HG03135 (cell line): ENCODE results near the gene LIN54.
"Not testable (repeated sequence)": the region's sequence is repeated elsewhere in the genome, so short reads cannot be mapped to it uniquely, and the experiment has no call there.

ENCODE experiments used
- ATAC-seq: cut with Tn5 transposase; IDR thresholded peaks from one replicate; pipeline ENCODE4 v1.9.1; 2021; ENCODE audit warnings: mild to moderate bottlenecking, moderate library complexity; ENCODE audit not compliant: unreplicated experiment

LIN54 gene

DNA sequence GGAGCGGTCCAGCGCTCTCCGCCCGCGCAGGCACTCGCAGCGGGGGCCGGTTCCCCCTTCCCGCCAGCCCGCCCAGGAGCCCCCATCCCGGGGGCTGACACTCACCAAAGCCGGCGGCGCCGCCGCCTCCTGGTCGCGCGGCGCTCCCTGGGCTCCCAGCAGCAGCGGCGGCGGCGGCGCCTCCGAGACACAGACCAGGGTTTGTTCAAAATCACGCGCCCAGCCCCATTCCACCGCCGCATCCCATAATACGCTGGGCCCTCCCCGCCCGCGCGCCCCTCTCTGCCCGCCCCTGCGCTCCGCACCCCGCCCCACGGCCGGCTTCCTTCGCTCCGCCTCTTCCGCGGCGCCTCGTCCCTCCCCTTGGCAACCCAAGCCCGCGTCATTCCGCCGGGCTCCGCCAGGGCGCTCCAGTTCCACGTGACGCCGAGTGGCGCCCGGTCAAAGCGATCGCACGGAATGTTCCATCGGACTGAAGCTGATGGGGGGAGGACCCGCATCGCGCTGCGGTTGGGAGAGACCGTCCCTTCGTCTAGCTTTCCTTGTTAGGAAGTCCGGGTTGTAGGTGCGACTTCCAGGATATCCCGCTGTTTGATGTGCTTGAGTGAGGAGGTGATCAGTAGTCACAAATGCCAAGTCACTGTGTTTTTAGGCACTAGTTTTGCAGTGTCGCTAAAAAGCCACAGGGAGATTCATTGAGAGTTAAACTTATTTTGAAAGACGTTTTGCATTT is 2.2 kb upstream of the LIN54 start:
- peak; percentile 84 for ATAC-seq

DNA sequence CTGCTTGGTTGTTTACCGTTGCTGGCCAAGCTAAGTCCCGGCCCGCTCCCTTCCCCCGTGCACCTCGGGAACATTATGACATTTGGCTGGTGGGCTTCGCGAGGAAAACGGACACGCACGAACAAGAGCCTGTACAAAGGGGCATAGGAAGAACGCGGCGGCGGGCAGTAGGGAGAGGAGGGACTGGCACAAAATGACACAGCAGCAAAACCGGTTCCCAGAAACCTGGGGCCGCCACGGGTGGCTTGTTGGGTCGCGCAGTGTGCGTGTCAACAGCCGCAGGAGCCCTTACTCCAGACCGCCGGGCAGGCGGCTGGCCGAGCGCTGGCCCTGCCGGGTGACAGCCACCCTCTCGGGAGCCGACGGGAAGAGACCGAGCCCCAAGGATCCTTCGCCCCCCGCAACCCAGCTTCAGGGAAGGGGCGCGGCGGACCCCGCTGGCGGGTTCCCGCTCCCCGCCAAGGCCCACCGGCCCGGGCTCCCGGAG is 1.6 kb upstream of the LIN54 start:
- ATAC-seq: peak; percentile 12

DNA sequence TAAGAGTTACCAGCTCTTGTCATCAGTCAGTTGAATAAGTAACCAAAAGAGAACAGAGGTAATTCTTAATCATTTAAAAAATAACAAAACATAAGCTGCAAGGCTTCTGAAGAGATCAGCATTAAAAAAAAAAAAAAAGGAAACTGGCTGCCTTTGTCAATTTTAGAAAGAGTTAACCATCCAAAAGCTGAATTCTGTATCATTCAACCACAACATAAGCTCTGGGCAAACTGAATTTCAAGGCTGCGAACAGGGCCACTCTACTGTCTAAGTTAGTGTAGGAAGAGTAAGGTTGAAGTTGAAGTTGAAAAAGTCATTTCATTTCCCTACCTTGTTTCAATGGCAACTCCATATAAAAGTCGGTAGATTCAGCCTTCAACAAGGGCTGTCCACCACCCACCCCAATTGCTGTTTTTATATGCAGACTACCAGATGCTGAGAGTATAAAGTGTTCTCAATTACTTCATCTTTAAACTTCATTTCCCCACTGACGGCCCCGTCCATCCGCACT is 1.1 kb upstream of the LIN54 start:
- ATAC-seq: no peak

DNA sequence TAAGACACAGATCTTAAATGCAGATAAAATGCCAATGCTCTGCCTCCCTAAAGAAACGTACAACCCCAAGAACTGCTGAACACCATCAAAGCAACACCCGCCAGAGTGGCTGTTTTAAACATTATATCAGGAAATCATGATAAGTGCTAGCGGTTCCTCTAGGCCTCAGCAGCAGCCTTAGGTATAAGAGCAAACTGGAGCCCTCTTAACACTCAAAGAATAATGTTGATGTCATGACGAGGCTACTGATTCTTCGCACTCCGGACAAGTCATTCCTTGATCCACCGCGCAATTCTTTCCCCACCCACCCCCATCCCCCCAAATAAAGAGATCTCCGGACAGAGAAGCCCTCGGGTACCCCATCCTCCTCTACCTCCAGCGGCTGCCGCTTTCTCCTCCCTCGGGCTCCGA is 507 bp downstream of the LIN54 start:
- no peak for ATAC-seq

- no peak for ATAC-seq
These were observed 1.1 kb downstream of the LIN54 start for GRCh38 chr4:83009529-83009928.

- not testable (repeated sequence) for ATAC-seq
These were observed 7.4 kb downstream of the LIN54 start for GRCh38 chr4:83003044-83003791.

DNA sequence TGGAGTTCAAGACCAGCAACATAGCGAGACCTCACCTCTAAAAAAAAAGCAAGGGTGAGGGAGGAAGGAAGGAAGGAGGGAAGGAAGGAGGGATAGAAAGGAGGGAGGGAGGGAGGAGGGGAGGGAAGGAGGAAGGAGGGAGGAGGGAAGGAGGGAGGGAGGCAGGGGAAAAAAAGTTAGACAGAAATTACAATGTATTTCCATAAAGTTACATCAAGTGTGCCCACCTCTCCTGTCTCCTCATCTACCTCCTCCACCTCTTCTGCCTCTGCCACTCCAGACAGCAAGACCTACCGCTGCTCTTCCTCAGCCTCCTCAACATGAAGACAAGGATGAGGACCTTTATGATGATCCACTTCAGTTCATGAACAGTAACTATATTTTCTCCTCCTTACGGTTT is 8.3 kb downstream of the LIN54 start:
- no peak for ATAC-seq

DNA sequence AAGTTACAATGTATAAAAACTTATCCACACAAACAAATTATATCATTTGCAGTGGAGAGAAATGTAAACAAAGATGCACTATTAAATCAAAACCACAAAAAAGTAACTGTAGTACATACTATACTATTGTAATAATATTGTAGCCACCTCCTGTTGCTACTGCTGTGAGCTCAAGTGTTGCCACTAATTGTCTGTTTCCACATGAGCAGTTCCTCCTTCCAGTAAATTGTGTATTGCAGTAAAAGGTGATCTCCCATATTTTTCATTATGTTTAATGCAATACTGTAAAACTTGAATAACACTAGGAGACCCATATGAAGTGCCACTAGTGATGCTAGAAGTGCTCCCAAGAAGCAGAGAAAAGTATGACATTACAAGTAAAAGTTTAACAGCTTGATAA is 11.7 kb downstream of the LIN54 start:
- no peak for ATAC-seq

GRCh38 chr4:82994834-82995233 is 15.8 kb downstream of the LIN54 start:
- ATAC-seq: no peak

GRCh38 chr4:82989575-82990429 is 20.8 kb downstream of the LIN54 start:
- peak; percentile 95 for ATAC-seq

- no peak for ATAC-seq
These were observed 22.2 kb downstream of the LIN54 start for GRCh38 chr4:82988323-82988832.

- ATAC-seq: not testable (repeated sequence)
These were observed 23.1 kb downstream of the LIN54 start for GRCh38 chr4:82987519-82987918.

DNA sequence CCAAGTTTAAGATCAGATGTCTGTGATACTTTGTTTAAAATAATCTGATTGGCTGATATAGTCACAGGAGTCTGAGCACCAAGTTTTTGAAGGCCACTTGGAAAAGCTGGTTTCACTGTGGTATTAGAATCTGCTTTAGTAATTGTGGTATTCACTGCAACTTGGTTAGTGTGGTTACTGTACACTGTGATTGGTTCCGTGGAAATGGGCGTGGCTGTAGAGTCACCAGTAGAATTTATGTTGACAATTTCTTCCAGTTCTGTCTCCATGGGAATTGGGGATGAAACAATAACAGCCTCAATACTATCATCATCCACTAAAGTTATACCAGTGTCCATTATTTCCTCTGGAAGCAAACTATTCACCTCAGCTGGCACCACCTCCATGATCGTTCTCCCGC is 26.2 kb downstream of the LIN54 start:
- no peak for ATAC-seq

DNA sequence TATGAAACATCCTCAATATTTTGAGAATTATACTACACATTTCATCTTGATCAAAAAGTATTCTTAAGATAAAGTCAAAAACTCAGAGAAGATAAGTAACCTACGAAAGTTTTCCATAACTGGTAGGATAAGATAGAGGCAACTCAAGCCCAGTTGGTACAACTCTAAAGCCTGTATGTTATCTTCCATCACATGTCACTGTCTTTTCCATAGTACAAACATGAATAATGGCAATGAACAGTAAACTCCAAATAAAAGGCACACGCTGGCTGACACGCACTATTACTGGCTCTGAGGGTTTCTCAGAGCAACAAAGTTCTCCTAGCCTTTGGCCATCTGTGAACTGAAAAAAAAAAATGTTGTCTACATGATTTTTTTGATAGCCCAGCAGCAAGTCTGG is 27.2 kb downstream of the LIN54 start:
- ATAC-seq: no peak

- ATAC-seq: no peak
These were observed 29.5 kb downstream of the LIN54 start for GRCh38 chr4:82981138-82981537.

DNA sequence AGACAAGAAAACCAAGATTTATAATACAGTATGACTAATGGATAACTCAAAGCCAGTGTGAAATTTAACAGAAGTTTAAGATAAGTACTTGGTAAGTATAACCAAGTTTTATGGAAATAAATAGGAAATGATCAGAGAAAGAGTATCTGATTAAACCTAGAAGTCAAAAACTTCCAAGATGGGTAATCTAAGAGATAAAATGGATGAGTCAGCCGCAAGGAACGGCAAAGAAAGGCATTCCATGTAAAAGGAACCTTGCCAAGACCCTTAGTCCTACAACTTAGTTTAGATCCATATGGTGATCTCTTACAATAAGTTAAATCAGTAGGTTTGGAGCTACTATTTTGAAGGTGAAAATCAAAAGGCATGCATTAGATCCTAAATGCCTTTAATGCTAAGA is 34.8 kb downstream of the LIN54 start:
- no peak for ATAC-seq

DNA sequence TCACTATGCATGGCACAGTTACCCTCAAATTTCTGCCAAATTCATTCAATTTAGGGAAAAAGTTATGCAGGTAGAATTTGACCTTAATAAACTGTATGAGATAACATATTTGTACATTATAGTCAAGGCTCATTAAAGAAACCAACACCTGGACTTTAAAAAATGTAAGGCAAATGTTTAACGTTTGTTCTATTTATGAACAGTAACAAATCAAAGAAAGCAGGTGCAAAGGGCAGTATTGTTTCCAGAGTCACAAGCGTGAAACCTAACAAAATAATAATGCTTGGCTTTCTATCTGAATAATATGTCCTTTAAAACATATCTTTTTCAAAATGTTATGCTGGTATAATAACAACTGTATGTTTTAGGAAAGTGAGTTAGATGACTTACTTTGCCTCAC is 41.2 kb downstream of the LIN54 start:
- no peak for ATAC-seq

- no peak for ATAC-seq
These were observed 41.7 kb downstream of the LIN54 start for GRCh38 chr4:82968972-82969371.

- ATAC-seq: no peak
These were observed 44.9 kb downstream of the LIN54 start for GRCh38 chr4:82965763-82966162.

- no peak for ATAC-seq
These were observed 53.6 kb downstream of the LIN54 start for GRCh38 chr4:82957045-82957444.

DNA sequence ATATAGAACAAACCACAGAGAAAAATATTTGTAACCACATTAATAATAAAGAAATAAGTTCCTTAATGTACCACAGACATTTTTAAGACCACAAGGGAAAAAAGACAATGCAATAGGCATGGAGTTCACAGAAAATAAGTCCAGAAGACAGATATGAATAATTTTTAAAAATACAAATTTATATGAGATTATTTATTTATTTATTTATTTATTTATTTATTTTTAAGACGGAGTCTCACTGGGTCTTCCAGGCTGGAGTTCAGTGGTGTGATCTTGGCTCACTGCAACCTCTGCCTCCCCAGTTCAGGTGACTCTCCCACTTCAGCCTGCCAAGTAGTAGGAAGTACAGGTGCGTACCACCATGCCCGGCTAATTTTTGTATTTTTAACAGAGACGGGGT is 56.4 kb downstream of the LIN54 start:
- no peak for ATAC-seq
